HEK293 (cell line): ENCODE results near the gene HSPG2.
A peak's percentile ranks its signal among the peaks of the same experiment; 100 is the strongest.

Experiments
- CTCF ChIA-PET: fragments of 350-600 bp; formaldehyde crosslinking; extraction: SDS; loops from one replicate; lab custom pipeline; 2021; ENCODE audit warnings: antibody characterized with exemption; lab: Yijun Ruan, JAX
- POLR2A ChIA-PET: fragments of 300-600 bp; formaldehyde crosslinking; extraction: SDS; loops from one replicate; lab custom pipeline; 2020; ENCODE audit warnings: antibody characterized with exemption, inconsistent platforms; lab: Yijun Ruan, JAX
- H3K27ac ChIP-seq: fragments of 200-500 bp; sonication (Bioruptor generic); 2 replicates; pipeline ENCODE4 v1.5.1; 2014; ENCODE audit warnings: low read depth, low read length, control low read depth, inconsistent platforms; ENCODE audit errors: extremely low read depth
- H3K36me3 ChIP-seq, 2 experiments: fragments of 200-500 bp in 1 of 2; sonication (Bioruptor generic) in 1 of 2; 1 replicate in 1 of 2; 2 replicates in 1 of 2; pipeline ENCODE4 v1.5.1; 2014 to 2017; ENCODE audit warnings: inconsistent platforms in 2 of 2, low read length in 2 of 2; ENCODE audit not compliant: control insufficient read depth in 2 of 2, insufficient read depth in 1 of 2
- H3K4me1 ChIP-seq: fragments of 200-500 bp; sonication (Bioruptor generic); 2 replicates; pipeline ENCODE4 v1.5.1; 2014; ENCODE audit warnings: mild to moderate bottlenecking, low read length, inconsistent platforms; ENCODE audit not compliant: control insufficient read depth, insufficient read depth
- H3K4me3 ChIP-seq: 2 replicates; pipeline ENCODE4 v1.5.1; 2011; ENCODE audit warnings: low read depth, mild to moderate bottlenecking, control low read depth, low read length, moderate library complexity
- H3K9me3 ChIP-seq: fragments of 200-500 bp; sonication (Bioruptor generic); 2 replicates; pipeline ENCODE4 v1.5.1; 2014; ENCODE audit warnings: low read depth, low read length, inconsistent platforms; ENCODE audit not compliant: control insufficient read depth, insufficient read depth
- EGR2 ChIP-seq: fragments of 450-650 bp; formaldehyde crosslinking; IDR thresholded peaks from 2 replicates; pipeline ENCODE4 v1.5.1; 2016; ENCODE audit warnings: low read depth, missing biosample characterization, missing genetic modification characterization
- GLI2 ChIP-seq: fragments of 450-650 bp; formaldehyde crosslinking; IDR thresholded peaks from 2 replicates; pipeline ENCODE4; 2017; ENCODE audit warnings: missing biosample characterization, missing genetic modification characterization, low read depth, borderline replicate concordance
- GLIS1 ChIP-seq: fragments of 450-650 bp; formaldehyde crosslinking; IDR thresholded peaks from 2 replicates; pipeline ENCODE4 v1.5.1; 2016; ENCODE audit warnings: missing biosample characterization, missing genetic modification characterization
- HOXC10 ChIP-seq: sonication (generic); formaldehyde crosslinking; IDR thresholded peaks from 2 replicates; pipeline ENCODE4 v1.8.1; 2023; ENCODE audit warnings: mild to moderate bottlenecking, missing genetic modification reagents
- KLF10 ChIP-seq: fragments of 450-650 bp; IDR thresholded peaks from 2 replicates; pipeline ENCODE4 v1.5.1; 2018; ENCODE audit warnings: missing biosample characterization, mild to moderate bottlenecking, missing genetic modification characterization
- KLF16 ChIP-seq: fragments of 450-650 bp; formaldehyde crosslinking; IDR thresholded peaks from 2 replicates; pipeline ENCODE4 v1.5.1; 2017; ENCODE audit warnings: missing biosample characterization, missing genetic modification characterization
- KLF9 ChIP-seq: fragments of 450-650 bp; formaldehyde crosslinking; IDR thresholded peaks from 2 replicates; pipeline ENCODE4 v1.5.1; 2016; ENCODE audit warnings: missing biosample characterization, missing genetic modification characterization, low read depth
- SCRT2 ChIP-seq: fragments of 450-650 bp; formaldehyde crosslinking; IDR thresholded peaks from 2 replicates; pipeline ENCODE4 v1.5.1; 2016; ENCODE audit warnings: missing biosample characterization, missing genetic modification characterization
- TSHZ1 ChIP-seq: fragments of 450-650 bp; formaldehyde crosslinking; IDR thresholded peaks from 2 replicates; pipeline ENCODE4 v1.5.1; 2016; ENCODE audit warnings: missing biosample characterization, missing genetic modification characterization, borderline replicate concordance
- YY2 ChIP-seq: fragments of 450-650 bp; formaldehyde crosslinking; IDR thresholded peaks from 2 replicates; pipeline ENCODE4 v1.5.1; 2016; ENCODE audit warnings: missing biosample characterization, missing genetic modification characterization
- ZBTB17 ChIP-seq: fragments of 450-650 bp; formaldehyde crosslinking; IDR thresholded peaks from 2 replicates; pipeline ENCODE4 v1.5.1; 2016; ENCODE audit warnings: missing biosample characterization, missing genetic modification characterization
- ZEB2 ChIP-seq: fragments of 450-650 bp; formaldehyde crosslinking; IDR thresholded peaks from 2 replicates; pipeline ENCODE4 v1.5.1; 2016; ENCODE audit warnings: missing biosample characterization, missing genetic modification characterization
- ZFP3 ChIP-seq: fragments of 450-650 bp; formaldehyde crosslinking; IDR thresholded peaks from 2 replicates; pipeline ENCODE4 v1.5.1; 2016; ENCODE audit warnings: low read depth, missing biosample characterization, missing genetic modification characterization
- ZNF157 ChIP-seq: fragments of 450-650 bp; formaldehyde crosslinking; IDR thresholded peaks from 2 replicates; pipeline ENCODE4 v1.5.1; 2016; ENCODE audit warnings: missing biosample characterization, missing genetic modification characterization
- ZNF184 ChIP-seq: fragments of 450-650 bp; IDR thresholded peaks from 2 replicates; pipeline ENCODE4 v1.5.1; 2018; ENCODE audit warnings: missing biosample characterization, mild to moderate bottlenecking, missing genetic modification characterization
- ZNF221 ChIP-seq: fragments of 450-650 bp; formaldehyde crosslinking; IDR thresholded peaks from 2 replicates; pipeline ENCODE4 v1.5.1; 2017; ENCODE audit warnings: missing biosample characterization, missing genetic modification characterization, borderline replicate concordance
- ZNF311 ChIP-seq: fragments of 450-650 bp; formaldehyde crosslinking; IDR thresholded peaks from 2 replicates; pipeline ENCODE4 v1.5.1; 2017; ENCODE audit warnings: missing biosample characterization, missing genetic modification characterization, borderline replicate concordance
- ZNF391 ChIP-seq: fragments of 450-650 bp; formaldehyde crosslinking; IDR thresholded peaks from 2 replicates; pipeline ENCODE4 v1.5.1; 2016; ENCODE audit warnings: low read depth, missing biosample characterization, missing genetic modification characterization, borderline replicate concordance
- ZNF645 ChIP-seq: fragments of 450-650 bp; formaldehyde crosslinking; IDR thresholded peaks from 2 replicates; pipeline ENCODE4; 2016; ENCODE audit warnings: missing biosample characterization, missing genetic modification characterization
- ZNF76 ChIP-seq: fragments of 450-650 bp; formaldehyde crosslinking; IDR thresholded peaks from 2 replicates; pipeline ENCODE4; 2016; ENCODE audit warnings: low read depth, missing biosample characterization, missing genetic modification characterization, borderline replicate concordance
- ZNF768 ChIP-seq: fragments of 450-650 bp; formaldehyde crosslinking; IDR thresholded peaks from 2 replicates; pipeline ENCODE4 v1.5.1; 2018; ENCODE audit warnings: missing biosample characterization, mild to moderate bottlenecking, missing genetic modification characterization
- ZNF791 ChIP-seq: fragments of 450-650 bp; formaldehyde crosslinking; IDR thresholded peaks from 2 replicates; pipeline ENCODE4 v1.5.1; 2016; ENCODE audit warnings: missing biosample characterization, missing genetic modification characterization
- TF ChIP-seq, protein P1 (sequence below): fragments of 450-650 bp; formaldehyde crosslinking; IDR thresholded peaks from 2 replicates; pipeline ENCODE4 v1.5.1; 2016; ENCODE audit warnings: missing biosample characterization, missing genetic modification characterization, borderline replicate concordance

HSPG2 gene

DNA sequence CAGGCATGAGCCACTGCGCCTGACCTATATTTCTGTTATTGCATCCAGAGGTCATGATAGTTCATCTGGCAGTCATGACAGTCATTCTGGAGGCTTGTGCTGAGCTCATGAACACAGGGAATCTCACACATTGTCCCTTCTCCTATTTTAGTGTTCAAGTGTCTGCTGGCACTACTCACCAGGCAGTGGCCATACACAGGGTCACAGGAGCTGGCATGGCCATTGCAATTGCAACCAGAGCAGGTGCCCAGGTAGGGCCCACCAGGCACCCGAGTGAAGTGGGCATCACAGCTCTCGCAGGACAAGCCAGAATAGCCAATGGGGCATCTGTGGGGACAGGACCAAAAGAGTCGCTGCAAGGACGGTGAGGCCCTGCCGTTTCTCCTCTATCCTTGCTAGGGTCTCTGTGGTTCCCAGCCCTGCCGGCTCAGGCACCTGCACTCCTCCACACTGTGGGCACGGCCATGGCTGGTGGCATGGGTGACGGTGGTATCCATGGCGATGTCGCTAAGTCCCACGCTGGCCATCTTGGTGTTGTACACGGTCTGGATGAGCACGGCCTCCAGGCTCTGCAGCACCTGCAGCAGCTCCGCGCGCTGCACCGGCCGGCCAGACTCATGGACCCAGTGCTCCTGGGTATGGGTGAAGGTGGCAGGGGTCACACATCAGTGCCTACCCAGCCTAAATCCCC is 57.0 kb downstream of the HSPG2 start:
- H3K4me1 ChIP-seq: no peaks in the 10 kb centered on the region
- TF ChIP-seq ZNF221 (tag by site-specific recombination): no peak
- TF ChIP-seq ZNF391 (tag by site-specific recombination): no peak
- TF ChIP-seq ZNF768 (tag by site-specific recombination): no peak
- TF ChIP-seq KLF16 (tag by site-specific recombination): no peak
- no peak for TF ChIP-seq GLIS1
- TF ChIP-seq ZFP3: no peak
- TF ChIP-seq ZNF645 (tag by site-specific recombination): no peak
- TF ChIP-seq YY2 (tag by site-specific recombination): no peak
- no peak for TF ChIP-seq ZNF791
- no peak for TF ChIP-seq EGR2
- TF ChIP-seq TSHZ1 (tag by site-specific recombination): no peak
- TF ChIP-seq ZNF76: no peak
- no peak for TF ChIP-seq ZEB2 (tag by site-specific recombination)
- no peak for TF ChIP-seq KLF9 (tag by site-specific recombination)
- no peak overlapping the region for H3K27ac ChIP-seq
- POLR2A ChIA-PET: no interaction called here
- CTCF ChIA-PET: interaction anchor here (0.6 kb wide), 1 partner anchor 11 kb away, joined by 3 read pairs; no protein-coding TSS in a partner anchor
- no peaks in the 10 kb centered on the region for H3K9me3 ChIP-seq
- no peak overlapping the region for H3K4me3 ChIP-seq
- peaks cover 0 to 54% of the 10 kb centered on the region in 2 experiments; a peak in 1 of 3 replicates for H3K36me3 ChIP-seq

- Histone ChIP-seq H3K4me1 (no peaks in the 10 kb centered on the region), H3K4me3 (no peak overlapping the region), H3K9me3 (no peaks in the 10 kb centered on the region), H3K36me3 (peaks cover 0 to 57% of the 10 kb centered on the region in 2 experiments; a peak in 1 of 3 replicates), H3K27ac (no peak overlapping the region)
- TF ChIP-seq ZNF184 (tag by site-specific recombination) (no peak), KLF10 (no peak), HOXC10 (CRISPR knock-in tag) (no peak), ZNF311 (no peak), ZBTB17 (tag by site-specific recombination) (no peak), SCRT2 (tag by site-specific recombination) (peak; percentile 85), ZNF157 (tag by site-specific recombination) (0 out of 2 replicates have a peak, but pooled peaks have one; percentile 29), GLI2 (tag by site-specific recombination) (no peak)
- TF ChIP-seq, protein P1, sequence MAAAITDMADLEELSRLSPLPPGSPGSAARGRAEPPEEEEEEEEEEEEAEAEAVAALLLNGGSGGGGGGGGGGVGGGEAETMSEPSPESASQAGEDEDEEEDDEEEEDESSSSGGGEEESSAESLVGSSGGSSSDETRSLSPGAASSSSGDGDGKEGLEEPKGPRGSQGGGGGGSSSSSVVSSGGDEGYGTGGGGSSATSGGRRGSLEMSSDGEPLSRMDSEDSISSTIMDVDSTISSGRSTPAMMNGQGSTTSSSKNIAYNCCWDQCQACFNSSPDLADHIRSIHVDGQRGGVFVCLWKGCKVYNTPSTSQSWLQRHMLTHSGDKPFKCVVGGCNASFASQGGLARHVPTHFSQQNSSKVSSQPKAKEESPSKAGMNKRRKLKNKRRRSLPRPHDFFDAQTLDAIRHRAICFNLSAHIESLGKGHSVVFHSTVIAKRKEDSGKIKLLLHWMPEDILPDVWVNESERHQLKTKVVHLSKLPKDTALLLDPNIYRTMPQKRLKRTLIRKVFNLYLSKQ: no peak
- POLR2A ChIA-PET: no interaction called here
- CTCF ChIA-PET: interaction anchor here (0.6 kb wide), 1 partner anchor 10 kb away, joined by 4 read pairs; no protein-coding TSS in a partner anchor
Observed at GRCh38 chr1:21878840-21879478, 58.2 kb downstream of the HSPG2 start.
